D341Med (cell line): ENCODE results near the gene LRP1B.

Experiments
- DNase-seq: peaks from one replicate; pipeline ENCODE4 v3.0.0; 2012; ENCODE audit warnings: low spot score

The LRP1B gene

DNA sequence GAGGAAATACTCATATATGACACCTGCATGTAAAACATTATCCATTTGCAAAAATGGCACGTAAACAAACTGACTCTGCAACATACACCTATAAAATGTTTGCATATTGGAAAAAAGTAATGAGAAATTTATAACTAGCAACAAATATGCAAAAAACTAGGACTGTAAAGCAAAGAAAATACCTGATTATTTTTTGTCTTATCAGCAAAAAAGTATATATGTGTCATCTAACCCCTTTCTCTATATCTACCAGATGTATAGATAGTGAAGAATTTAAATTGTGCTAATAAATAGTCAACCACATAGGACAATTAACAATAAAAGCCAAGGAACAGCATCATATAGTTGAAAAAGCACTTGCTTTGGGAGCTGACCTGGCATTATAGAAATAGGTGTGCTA is 543.8 kb downstream of the LRP1B start:
- no peak for DNase-seq

DNA sequence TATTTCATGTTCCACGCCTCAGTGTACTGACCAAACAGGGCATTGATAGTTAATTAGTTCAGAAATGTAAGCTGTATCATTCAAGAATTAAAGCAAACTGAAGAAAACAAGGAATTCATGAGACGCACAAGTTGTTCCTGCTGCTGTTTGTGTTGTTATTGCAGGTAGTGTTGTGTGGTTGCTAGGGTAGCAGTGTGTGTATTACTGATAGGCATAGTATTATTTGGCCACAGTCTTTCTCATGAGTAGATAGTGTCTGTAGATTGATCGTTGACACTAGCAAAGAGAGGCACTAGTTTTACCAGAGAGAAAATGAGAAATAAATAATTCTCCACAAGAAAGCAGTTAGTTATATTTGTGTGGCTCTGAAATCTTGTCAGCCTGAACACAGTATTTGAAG is 548.6 kb downstream of the LRP1B start:
- DNase-seq, result no peak

DNA sequence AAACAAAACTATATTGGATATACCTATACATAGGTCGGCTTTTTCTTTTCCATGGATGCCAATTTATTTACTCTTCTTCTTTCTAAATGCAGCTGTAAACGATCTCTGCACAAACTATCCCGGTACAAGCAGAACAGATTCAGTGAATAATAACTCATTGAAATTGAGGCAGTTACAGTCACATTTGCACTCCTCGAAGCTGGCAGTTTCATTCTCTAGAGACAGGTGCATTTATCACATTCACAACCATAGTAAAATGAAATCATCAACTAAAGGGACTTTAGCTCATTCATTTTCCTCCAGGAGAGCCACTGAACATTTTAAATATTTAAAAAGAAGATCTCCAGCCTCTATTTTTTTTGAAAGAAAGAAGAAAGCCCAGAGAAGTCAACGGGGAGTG is 551.7 kb downstream of the LRP1B start:
- DNase-seq, result no peak

DNA sequence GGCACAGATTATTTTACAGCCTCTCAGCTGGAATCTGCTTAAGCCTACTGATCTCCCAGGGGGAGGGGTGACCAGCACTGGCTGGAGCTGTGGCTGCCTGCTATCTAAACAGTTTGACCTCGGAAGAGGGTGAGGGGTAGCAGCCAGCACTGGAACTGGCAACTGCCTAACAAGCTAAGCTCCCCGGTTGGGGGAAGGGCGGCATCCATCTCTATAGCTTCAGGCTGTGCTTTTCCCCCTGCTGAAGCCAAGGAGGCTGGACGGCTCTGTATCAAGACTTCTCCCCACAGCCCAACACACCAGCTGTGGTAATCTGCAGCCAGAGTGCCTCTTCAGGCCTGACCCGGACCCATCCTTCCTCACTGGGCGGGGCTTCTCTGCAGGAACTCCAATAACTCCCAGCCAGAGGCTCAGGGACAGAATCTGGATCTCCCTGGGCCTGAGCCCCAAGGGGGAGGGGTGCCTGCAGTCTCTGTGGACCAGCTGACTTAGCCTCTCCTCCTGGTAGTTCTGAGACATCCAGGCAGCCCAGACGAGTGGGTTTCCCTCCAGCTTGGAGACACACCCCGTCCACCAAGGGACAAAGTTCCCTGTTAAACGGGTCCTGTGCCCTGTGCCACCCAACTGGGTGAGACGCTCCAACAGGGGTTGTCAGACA is 560.2 kb downstream of the LRP1B start:
- peak; percentile 9 for DNase-seq

DNA sequence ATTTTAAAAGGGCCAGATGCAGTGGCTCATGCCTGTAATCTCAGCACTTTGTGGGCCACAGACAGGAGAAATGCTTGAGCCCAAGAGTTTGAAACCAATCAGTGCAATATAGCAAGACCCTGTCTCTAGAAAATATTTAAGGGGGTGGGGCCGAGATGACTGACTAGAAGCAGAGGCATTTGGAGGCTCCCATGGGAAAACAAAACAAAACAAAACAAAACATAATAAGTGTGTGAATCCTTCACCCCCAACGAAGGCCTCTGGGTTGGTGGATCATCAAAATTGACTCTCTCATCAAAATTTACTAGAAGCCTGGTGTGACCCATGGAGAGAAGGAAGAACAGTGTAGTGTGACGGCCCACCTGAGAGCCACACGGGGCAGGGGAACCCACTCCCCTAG is 560.9 kb downstream of the LRP1B start:
- DNase-seq, result no peak

DNA sequence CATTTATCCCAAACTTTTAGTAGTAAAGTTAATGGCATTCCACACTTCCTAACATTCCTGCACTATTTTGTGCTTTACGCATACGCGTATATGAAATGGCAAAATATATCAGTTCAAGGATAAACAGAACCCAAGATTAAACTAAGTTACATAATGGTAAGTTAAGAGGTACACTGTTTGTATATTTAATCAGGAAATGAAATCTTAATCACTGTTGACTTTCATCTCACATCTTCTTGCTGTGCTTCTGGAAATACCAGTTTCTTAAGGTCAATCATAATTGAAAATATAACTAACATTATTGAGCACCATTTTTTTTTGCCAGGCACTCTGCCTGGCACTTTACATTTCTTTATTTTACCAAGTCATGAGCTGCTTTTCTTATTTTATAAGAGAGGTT is 565.2 kb downstream of the LRP1B start:
- DNase-seq, result no peak

DNA sequence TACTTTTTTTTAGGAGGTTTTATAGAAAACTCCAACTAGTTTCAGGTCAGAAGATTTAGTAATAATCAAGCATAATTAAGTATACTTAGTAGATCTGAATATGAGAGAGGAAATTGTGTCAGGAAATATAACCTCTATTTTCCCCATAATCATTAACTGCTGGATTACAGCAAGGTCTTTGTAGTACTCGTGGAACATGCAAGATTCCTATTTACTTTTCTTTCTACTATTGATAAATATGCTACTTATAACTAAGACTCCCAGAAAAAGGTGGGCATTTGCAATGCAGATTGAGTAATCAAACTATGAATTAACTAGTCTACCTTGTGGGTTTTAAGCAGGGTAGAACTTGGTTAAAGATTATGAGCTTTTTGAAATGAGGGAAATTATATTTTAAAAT is 570.1 kb downstream of the LRP1B start:
- DNase-seq, result no peak

DNA sequence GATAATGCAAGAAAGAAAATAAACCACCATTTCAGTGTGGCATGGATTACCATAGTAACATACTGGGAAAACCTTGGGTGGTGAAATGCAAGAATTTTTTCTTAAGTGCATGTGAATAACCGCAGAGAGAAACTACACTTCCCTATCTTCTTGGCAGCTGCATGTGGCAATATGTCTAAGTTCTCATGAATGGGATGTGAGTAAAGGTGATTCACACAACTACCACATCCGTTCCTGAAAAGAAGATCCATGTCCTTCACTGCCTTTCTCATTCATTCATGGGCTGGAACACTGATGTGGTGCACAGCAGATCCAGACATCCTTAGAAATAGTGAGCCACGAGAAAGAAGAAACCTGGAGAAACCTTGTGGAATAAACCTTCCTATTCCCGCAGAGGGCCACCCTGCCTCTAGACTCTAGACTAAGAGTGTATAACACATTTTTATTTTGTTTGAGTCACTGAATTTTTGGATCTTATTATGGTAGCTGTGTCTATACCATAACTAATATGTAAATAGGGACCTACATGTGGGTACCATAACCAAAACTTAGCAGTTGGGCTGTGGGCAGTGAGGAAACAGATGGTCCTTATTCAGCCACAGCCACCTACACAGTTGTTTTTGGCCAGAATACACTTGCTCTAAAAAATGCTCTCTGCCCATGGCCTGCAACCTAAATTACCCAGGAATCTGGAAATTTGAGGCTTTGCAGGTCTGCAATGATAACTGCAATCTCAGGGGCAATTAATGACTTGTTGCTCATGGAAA is 573.3 kb downstream of the LRP1B start:
- no peak for DNase-seq

DNA sequence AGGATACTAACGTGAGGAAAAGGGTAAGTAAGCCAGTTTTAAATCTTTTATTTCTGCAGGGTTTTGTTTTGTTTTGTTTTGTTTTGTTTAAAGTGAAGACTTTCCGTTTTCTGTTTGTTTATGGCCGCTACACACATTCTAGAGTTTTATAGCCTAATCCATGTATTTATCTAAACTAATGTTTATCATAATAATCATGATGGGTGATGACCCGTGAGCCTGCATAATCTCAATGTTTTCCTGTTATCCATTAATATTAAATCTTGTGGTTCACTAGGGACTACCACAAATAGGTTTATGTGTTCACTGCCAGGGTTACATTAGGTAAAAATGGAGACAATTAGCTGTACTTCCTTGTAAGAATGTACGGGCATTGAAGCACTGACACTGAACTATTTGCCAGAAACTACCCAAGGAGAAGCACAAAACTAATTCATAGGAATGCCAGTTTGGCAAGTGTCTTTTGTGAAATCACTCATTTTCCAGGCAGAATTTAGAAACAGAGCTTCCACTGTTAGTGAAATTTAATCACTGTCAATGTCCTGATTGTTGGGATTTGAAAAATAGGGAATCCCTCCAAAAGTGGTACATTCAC is 574.8 kb downstream of the LRP1B start:
- no peak for DNase-seq

DNA sequence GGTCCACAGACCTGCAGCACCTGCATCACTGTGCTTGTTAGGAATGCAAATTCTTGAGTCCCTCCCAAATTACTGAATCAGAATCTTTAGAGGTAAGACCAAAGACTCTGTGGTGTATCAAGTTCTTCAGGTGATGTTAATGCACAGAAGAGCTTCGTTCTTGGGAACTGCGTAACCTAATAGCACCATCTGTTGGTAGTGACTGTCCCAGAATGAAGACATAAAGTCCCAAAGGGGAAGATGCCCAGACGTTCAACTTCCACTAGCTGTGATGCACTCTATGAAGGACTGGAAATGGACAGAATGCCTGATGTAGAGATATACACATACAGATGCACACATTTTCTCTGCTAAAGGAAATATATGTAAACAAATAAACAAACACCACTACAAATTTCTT is 576.0 kb downstream of the LRP1B start:
- peak; percentile 32 for DNase-seq

DNA sequence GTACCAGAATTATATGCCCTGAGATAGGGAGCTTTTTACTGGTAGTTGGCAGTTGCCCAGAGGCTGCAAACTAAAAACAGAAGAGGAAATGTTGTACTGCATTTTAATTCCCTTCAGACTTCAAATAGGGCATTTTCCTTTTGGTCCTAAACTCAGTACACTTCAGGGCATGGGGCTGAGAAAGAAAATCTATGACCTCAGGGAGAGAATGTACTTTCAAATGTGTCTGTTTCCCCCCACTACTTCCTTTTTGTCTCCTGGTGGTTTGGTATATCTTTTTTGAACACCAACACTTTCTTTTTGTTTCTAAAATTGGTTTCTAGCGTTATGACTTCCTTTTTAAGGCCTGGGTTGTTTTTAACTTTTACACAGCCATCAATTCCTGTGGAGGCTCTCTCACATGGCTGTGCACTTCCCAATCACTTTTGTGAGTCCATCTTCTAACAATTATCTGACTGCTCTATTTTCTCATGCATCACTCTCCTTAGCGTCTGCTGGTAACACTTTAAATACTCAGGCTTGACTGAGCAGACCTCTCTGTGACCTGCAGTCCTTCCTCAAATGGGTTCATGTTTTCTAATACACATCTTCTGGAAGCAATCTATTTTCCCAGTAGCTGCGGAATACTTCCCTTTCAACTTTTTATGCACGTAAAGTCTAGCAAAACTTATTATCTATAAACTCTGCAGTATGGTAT is 596.0 kb downstream of the LRP1B start:
- DNase-seq, result no peak

DNA sequence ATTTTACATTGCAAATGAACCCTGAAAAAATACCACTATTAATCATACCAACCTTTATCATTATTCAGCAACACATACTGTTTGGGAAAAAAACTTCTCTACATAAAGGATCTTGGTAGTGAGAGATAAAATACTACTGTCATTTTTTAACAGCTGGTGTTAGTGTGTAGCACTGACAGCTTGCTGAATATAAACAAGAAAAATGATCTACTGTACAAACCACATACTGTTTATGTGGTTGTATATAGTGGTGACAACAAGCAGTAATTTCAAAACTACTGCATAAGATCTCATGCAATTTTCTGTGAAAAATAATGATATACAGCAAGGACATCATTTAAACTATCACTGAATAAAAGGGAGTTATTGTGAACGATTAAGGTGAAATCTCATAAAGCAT is 601.2 kb downstream of the LRP1B start:
- no peak for DNase-seq

DNA sequence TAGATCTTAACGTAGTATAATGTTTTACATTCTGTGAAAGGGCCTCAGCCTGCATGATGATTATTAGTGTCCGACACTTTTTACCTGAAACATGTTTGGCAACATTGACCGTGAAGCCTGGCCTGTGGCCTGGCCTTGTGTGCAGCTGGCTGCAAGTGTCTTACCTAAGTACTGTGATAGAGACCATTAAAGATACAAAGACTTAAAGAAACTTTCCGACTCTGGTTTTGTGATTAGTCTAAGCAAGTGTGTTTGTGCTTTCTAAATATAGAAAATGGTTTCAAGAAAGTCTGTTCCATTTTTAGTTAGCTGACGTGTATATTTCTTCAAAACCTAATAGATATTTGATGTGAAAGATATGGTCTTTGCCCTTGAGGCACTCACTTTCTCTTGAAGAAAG is 601.8 kb downstream of the LRP1B start:
- no peak for DNase-seq

DNA sequence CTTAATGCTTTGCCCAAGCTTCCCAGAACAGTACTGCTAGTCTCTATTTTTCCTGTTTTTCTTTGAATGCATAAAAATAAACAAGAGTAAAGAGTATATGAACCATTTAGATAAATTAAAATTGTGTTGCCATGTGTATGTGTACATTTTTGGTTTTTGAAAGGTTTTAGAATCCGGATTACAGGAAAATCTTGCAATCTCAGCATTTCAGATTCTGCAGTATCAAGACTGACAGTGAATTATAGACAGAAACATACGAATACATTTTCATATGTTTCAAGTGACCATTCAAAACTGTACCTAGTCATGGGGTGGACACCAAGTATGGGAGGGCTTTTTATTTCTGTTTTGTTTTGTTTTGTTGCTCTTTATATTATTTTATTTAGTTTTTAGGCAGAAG is 604.1 kb downstream of the LRP1B start:
- no peak for DNase-seq

DNA sequence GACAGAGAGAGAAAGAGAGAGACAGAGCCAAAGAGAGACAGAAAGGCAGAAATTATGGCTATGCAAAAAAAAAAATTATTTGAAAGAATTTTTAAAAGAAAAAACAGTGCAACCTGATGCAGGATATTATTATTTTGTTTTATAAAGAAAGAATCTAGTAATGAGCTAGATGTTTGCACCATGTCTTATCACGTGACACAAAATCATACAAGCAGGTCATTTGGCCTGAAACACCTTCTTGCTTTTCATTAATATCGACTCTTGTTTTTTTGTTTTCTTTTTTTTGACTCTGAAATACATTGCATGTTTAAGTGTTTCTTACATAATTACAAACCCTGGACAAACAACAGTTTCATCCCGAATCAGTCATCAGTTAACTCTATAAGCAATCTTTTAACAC is 606.0 kb downstream of the LRP1B start:
- no peak for DNase-seq

DNA sequence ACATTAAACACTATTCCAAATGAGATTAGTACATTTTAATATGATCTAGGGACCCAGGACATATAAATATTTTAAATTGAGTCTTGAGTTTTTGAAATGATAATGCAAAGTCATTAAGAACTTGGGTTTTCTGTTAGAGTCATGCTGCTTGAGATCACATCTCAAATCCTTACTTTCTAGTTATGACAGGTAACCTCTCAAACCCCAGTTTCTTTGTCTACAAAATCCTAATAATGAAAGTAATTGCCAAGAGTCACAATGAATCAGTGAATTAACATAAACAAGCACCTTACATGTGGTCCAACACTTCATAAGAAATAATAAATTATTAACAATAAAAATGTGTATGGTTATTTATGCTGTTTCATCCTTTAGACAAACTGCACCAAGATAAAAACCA is 607.6 kb downstream of the LRP1B start:
- DNase-seq, result no peak

DNA sequence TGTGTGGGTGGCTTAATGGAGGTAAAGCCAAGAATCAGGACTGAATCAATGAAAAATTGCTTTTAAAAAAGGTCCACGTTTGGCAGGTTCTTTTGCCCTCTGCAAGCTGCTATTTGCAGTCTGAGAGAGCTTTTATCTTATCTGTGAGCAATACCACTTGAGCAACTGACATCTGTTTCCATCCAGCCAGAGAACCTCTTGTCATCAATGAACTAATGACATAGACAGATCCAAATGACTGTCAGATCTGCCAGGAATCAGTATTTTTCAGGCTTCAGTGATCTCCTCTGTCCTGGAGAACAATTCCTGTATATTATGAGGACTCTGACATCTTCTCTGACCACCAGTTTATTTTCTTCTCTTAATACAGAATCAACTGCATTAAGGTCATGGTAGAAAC is 608.1 kb downstream of the LRP1B start:
- no peak for DNase-seq

DNA sequence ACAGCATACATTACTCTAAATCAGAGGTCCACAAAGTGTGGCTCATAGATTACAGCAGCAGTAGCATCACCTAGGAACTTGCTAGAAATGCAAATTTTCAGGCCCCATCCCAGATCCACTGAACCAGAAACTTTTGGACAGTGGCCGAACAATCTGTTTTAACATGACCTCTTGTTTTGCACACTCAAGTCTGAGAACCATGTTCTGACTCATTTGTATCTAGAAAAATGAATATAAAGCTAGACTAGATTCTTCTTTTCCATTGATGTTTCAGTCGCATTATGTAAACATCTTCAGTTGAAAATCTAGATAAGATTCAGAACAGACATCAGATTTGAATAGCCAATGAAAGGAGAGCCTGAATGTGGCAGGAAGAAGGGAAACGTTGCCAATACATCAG is 608.8 kb downstream of the LRP1B start:
- no peak for DNase-seq

DNA sequence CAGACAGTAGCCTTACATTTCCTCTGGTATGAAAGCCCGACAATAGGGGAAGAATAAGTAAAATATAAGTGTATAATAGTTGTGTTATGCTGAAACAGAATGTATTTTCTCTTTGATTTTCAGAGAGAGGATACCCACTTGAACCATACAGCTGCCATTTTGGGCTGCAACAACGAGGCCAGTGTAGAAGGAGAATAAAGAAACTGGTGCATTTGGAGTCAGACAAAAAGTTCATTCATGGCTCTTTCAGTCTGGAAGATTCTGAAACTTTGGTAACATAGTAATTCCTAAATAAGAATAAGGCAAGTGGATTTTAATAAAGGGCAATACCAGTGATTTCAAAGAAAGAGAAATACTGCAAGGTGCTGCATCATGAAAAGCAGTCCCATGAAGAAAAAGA is 610.9 kb downstream of the LRP1B start:
- DNase-seq, result no peak

DNA sequence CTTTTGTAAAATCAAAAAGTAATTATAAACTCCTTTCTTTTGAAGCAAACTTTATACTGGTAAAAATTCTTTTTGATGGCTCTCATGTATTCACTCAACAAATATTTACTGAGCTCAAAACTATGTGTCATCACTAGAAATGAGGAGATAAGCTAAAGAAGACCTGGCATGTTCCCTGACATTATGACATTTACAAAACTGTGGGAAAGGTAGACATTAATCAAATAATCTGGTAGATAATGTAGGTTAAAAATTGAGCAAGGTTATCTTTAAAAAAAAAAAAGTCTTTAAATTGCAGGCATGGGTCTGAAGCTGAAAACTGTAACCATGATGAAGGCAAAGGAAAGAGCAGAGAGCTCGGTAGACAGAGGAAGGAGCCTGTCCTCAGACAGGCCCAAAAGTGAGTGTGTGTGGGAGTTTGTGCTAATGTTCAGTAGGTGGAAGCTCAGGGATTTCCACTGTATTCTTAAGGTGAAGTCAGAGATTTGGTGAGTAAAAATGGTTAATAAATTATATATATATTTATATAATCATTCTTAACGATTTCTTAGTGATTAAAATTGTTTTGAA is 612.9 kb downstream of the LRP1B start:
- no peak for DNase-seq

DNA sequence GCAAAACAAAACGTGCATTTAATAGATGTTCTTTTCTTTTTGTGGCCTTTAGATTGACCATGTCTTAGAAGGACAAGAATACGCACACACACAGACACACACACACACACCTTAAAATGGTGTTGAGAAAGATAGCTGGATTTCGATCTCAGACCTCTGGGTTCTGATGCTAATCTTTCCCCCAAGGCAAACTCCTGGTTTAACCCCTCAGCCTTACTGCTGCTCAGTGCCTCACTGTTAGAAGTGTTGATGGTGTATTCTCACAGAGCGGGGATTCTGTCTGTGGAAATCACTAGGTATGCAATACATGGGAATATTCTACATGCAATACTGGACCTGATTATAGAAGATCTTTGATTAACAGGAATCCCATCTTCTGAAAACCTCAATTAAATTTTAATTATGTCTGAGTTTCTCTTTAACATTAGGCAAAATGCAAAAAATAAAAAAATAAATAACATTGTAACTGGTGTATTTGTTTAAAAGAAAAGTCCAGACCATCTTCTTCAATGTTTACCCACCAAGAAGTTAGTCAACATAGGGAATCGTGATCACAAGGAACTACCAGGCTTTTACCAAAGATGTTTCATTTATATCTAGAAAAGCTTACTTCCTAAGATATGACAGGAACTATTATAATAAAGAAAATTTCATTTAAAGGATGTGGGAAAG is 613.5 kb downstream of the LRP1B start:
- no peak for DNase-seq

DNA sequence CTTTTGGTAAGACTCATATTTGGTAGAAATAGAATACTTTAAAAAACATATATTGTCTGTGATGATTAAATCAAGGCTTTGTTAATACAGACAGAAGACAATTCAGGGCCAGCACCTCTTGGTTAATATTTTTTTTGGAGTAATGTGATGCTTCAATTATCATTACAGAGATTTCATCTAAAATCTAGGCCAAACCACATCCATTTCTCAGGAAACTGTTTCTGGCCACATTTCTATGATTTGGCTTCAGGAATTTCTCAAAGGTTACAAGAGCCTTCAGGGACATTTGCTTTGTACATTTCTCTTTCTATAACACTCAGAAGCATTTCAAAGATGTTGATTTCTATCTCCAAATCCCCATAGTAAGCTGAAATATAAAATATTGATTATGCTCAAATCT is 614.9 kb downstream of the LRP1B start:
- DNase-seq, result no peak
